IMR-90 (cell line): ENCODE data around the gene EFNB2.

Experiments
- CEBPB ChIP-seq: IDR thresholded peaks from 2 replicates; pipeline ENCODE4 v1.6.1; 2012; ENCODE audit warnings: low read depth, low read length, improper control_type of control experiment
- MAFK ChIP-seq: IDR thresholded peaks from 2 replicates; pipeline ENCODE4 v1.6.1; 2012; ENCODE audit warnings: low read depth, low read length, improper control_type of control experiment
- MAZ ChIP-seq: IDR thresholded peaks from 2 replicates; pipeline ENCODE4 v1.6.1; 2012; ENCODE audit warnings: low read depth, mild to moderate bottlenecking, low read length, improper control_type of control experiment, moderate library complexity, borderline replicate concordance
- POLR2A ChIP-seq: IDR thresholded peaks from 2 replicates; pipeline ENCODE4 v1.6.1; 2012; ENCODE audit warnings: mild to moderate bottlenecking, low read depth, low read length
- RCOR1 ChIP-seq: IDR thresholded peaks from 2 replicates; pipeline ENCODE4 v1.6.1; 2012; ENCODE audit warnings: mild to moderate bottlenecking, low read length, improper control_type of control experiment; ENCODE audit not compliant: insufficient replicate concordance
- RFX5 ChIP-seq: IDR thresholded peaks from 2 replicates; pipeline ENCODE4 v1.8.0; 2012; ENCODE audit warnings: low read depth, mild to moderate bottlenecking, low read length, moderate library complexity
- TF ChIP-seq, protein P1 (sequence below): conservative IDR thresholded peaks from 2 replicates; pipeline ENCODE4 v1.5.1; 2012; ENCODE audit warnings: mild to moderate bottlenecking, low read depth, low read length, improper control_type of control experiment
- TF ChIP-seq, protein P2 (sequence below): fragments of 150-350 bp; IDR thresholded peaks from 2 replicates; pipeline ENCODE4 v1.6.1; 2017; ENCODE audit warnings: mild to moderate bottlenecking, antibody characterized with exemption, low read length, low read depth

DNA sequence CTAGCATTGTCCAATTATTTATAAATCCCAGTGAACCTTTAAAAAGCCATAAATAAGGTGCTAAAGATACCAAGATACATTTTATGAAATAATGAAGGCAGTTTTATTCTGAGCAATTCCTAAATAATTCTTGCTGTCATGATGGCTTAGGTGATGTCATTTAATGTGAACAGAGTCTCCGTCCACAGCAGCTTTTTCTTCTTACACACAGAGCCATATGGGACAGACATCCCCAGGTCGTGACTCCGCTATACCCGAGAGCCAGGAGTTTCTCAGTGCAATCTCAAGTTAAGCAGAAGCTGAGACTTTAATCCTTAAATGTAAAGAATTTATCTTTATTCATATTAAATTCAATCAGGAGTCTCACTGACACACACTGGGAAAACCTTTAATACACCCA, 29.7 kb downstream of the EFNB2 start:
- TF ChIP-seq POLR2A (no peak), MAZ (no peak), CEBPB (no peak), RFX5 (no peak), RCOR1 (no peak), MAFK (no peak)
- TF ChIP-seq, protein P1, sequence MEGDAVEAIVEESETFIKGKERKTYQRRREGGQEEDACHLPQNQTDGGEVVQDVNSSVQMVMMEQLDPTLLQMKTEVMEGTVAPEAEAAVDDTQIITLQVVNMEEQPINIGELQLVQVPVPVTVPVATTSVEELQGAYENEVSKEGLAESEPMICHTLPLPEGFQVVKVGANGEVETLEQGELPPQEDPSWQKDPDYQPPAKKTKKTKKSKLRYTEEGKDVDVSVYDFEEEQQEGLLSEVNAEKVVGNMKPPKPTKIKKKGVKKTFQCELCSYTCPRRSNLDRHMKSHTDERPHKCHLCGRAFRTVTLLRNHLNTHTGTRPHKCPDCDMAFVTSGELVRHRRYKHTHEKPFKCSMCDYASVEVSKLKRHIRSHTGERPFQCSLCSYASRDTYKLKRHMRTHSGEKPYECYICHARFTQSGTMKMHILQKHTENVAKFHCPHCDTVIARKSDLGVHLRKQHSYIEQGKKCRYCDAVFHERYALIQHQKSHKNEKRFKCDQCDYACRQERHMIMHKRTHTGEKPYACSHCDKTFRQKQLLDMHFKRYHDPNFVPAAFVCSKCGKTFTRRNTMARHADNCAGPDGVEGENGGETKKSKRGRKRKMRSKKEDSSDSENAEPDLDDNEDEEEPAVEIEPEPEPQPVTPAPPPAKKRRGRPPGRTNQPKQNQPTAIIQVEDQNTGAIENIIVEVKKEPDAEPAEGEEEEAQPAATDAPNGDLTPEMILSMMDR, result no peak
- TF ChIP-seq, protein P2, sequence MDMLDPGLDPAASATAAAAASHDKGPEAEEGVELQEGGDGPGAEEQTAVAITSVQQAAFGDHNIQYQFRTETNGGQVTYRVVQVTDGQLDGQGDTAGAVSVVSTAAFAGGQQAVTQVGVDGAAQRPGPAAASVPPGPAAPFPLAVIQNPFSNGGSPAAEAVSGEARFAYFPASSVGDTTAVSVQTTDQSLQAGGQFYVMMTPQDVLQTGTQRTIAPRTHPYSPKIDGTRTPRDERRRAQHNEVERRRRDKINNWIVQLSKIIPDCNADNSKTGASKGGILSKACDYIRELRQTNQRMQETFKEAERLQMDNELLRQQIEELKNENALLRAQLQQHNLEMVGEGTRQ, result no peak
